Renal cortex interstitium (tissue), 15 donors: ENCODE data around the gene KIF16B. TPM values are rescaled to one million over a fixed set of nuclear protein-coding genes. Genes with fewer than 3 reads are reported as not detected.

Experiments used
- DNase-seq, 11 donors: peaks; one replicate each; pipeline ENCODE4 v3.0.0-alpha.2; 2013; ENCODE audit warnings: low read depth in 9 of 11, low spot score in 4 of 11; ENCODE audit errors: extremely low read depth in 1 of 11
- long read RNA-seq, 16 experiments: transcript quantifications; one replicate each; lab custom pipeline, GENCODE V29; 2026
- polyA plus RNA-seq, 3 donors: library from polyadenylated mRNA; unstranded; fragments of 120-200 nt; gene quantifications; one replicate each; pipeline ENCODE4 v1.2.1, GENCODE V29; 2013; ENCODE audit not compliant: insufficient read length in 3 of 3

The KIF16B gene, protein sequence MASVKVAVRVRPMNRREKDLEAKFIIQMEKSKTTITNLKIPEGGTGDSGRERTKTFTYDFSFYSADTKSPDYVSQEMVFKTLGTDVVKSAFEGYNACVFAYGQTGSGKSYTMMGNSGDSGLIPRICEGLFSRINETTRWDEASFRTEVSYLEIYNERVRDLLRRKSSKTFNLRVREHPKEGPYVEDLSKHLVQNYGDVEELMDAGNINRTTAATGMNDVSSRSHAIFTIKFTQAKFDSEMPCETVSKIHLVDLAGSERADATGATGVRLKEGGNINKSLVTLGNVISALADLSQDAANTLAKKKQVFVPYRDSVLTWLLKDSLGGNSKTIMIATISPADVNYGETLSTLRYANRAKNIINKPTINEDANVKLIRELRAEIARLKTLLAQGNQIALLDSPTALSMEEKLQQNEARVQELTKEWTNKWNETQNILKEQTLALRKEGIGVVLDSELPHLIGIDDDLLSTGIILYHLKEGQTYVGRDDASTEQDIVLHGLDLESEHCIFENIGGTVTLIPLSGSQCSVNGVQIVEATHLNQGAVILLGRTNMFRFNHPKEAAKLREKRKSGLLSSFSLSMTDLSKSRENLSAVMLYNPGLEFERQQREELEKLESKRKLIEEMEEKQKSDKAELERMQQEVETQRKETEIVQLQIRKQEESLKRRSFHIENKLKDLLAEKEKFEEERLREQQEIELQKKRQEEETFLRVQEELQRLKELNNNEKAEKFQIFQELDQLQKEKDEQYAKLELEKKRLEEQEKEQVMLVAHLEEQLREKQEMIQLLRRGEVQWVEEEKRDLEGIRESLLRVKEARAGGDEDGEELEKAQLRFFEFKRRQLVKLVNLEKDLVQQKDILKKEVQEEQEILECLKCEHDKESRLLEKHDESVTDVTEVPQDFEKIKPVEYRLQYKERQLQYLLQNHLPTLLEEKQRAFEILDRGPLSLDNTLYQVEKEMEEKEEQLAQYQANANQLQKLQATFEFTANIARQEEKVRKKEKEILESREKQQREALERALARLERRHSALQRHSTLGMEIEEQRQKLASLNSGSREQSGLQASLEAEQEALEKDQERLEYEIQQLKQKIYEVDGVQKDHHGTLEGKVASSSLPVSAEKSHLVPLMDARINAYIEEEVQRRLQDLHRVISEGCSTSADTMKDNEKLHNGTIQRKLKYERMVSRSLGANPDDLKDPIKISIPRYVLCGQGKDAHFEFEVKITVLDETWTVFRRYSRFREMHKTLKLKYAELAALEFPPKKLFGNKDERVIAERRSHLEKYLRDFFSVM (N-terminal part only)
- polyA plus RNA-seq = 10 to 100 TPM; 21.7 to 24.2 (median 22.8) TPM
- long read RNA-seq, donor 1 = 0 reads
- long read RNA-seq, donor 2 = 0 reads
- long read RNA-seq, donor 3, partial matches to known transcripts = 14 of 14 reads
- long read RNA-seq, donor 3, other reads (novel, unspliced or antisense) = 0 of 14 reads
- long read RNA-seq, donor 4 = 0 reads
- long read RNA-seq, donor 5, partial matches to known transcripts = 9 of 9 reads
- long read RNA-seq, donor 5, other reads (novel, unspliced or antisense) = 0 of 9 reads
- long read RNA-seq, donor 6 = 0 reads
- long read RNA-seq, donor 7 = 0 reads
- long read RNA-seq, donor 8 = 0 reads
- long read RNA-seq, donor 9, full-length matches to known transcripts = 1 of 1 reads
- long read RNA-seq, donor 9, partial matches to known transcripts = 0 of 1 reads
- long read RNA-seq, donor 9, other reads (novel, unspliced or antisense) = 0 of 1 reads
- long read RNA-seq, donor 10, full-length matches to known transcripts = 1 of 1 reads
- long read RNA-seq, donor 10, partial matches to known transcripts = 0 of 1 reads
- long read RNA-seq, donor 10, other reads (novel, unspliced or antisense) = 0 of 1 reads
- long read RNA-seq, donor 11 = 0 reads
- long read RNA-seq, donor 12 = 0 reads
- long read RNA-seq, donor 13 = 0 reads
- long read RNA-seq, donor 14 = 0 reads
- long read RNA-seq, donor 15 = 0 reads
- long read RNA-seq, donor 16, partial matches to known transcripts = 11 of 11 reads
- long read RNA-seq, donor 16, other reads (novel, unspliced or antisense) = 0 of 11 reads

DNA sequence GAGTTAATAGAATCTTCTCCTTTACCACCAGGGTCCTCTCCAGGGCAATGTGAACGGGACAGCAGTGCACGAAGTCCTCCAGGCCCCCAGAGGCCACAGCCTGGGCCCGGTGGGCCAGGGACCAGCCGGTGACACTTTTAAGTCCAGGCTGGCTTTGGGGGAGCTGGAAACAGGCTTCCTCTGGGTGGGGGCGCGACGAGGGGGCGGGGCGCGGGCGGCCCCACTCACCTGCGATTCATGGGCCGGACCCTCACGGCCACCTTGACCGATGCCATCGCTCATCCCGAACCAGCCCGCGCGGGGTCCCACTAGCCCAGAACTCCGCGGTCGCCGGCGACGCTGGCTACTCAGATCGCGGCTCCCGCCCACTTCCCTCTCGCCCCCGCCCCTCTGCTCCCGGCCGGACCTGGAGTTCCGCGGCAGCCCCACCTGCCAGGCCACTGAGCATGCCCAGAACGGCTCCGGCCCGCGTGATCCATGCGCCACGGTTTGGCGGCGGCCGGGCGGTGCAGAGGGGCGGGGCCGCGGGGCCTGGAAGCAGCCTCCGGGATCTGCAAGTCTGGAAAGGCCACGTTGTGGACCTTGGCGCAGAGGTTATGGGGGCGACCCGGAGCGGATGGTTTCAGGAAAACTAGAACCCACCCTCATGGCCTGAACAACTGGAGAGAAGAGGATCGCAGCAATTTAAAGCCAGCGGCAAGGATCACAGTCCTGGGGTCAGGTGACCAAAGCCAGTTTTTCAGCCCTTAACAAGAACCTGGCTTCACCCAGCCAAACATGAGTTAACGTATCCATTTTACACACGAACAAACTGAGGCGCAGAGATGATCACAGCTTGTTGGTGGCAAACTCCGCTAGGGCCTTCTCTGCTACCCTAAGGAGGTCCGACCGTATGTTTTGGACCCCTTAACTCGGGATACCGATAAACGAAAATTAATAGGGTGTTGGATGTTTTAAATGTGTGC, at the start of gene KIF16B:
TSS of gene KIF16B (minus strand) at position 448 of the 965 bp plus-strand sequence. CDS start at position 275, 173 bp downstream.
- DNase-seq = peak; percentile 59 to 89 (median 80)

DNA sequence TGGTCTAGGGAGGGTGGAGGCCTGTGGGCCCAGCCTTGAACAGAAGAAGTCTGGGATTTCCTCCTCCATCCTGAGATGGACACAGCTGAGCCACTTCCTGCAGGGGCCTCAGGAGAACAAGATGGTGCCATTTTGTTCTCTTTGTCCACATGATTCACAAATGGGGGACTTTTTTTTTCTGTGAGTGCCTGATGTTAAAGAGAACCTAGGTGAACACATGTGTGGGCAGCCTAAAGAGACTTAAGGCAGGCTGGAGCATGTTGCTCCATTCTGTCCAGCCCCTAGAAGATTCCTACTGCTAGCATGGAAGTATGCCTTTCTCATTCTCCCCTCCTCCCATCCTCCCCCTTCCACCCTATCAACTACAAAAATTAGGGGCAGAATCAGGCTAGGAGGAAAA, 49.3 kb upstream of the KIF16B start:
- no peak for DNase-seq

DNA sequence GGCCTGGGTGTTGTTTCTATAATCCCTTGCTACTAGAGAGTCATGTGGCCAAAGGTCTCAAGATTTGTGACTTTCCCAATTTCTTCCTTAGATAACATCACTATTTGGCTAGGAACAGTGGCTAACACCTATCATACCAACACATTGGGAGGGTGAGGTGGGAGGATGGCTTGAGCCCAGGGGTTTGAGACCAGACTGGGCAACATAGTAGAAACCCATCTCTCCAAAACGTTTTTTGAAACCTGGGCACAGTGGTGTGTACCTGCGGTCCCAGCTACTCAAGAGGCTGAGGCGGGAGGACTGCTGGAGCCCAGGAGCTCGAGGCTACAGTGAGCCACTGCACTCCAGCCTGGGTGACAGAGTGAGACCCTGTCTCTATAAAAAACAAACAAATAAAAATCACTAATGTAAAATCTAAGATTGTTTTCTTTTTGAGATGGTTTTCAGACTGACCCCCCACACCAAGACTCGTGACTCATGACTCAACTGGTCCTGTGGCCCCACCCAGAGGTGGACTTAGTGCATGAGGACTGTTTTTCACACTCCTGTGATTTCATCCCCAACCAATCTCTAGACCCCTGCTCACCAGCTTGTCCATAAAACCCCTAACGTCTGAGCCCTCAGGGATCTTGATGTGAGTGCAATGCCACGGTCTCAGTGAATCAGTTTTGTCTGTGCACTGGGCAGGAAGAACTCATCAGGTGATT, 48.3 kb upstream of the KIF16B start:
- no peak for DNase-seq

DNA sequence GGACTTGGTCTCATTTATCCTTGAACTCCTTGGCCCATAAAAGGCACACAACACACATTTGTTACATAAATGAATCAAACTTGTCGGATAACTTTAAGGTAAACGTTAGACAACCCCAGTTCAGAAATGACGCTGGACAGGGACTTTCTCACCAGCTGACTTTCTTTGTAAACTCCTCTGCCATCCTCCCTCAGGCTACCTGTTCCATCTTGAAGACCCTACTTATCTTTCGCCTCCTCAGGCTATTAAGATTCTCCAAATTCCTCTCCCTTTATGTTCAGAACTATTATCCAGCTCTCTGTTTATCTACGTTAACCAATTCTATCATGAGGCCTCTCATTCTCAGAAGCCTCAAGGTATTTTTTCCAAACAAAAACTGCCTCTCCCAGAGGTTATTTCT, 47.7 kb upstream of the KIF16B start:
- DNase-seq = no peak

DNA sequence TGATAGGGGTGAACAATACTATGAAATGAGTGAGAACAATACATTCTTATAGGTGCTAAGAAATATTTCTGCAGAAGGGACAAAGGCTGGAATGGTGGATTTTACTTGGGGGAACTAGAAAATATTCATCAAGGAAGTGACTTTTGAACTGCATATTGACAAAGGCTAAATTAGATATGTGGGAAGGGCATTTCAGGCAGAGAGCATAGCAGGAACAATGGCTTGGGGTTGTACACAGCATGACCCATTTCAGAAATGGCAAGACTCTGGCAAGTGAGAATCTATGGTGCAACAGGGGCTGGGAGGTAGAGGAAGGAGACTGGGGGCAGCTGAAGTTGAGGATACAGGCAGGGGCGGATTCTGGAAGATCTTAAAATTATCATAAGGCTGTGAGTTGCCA, 46.7 kb upstream of the KIF16B start:
- no peak for DNase-seq

DNA sequence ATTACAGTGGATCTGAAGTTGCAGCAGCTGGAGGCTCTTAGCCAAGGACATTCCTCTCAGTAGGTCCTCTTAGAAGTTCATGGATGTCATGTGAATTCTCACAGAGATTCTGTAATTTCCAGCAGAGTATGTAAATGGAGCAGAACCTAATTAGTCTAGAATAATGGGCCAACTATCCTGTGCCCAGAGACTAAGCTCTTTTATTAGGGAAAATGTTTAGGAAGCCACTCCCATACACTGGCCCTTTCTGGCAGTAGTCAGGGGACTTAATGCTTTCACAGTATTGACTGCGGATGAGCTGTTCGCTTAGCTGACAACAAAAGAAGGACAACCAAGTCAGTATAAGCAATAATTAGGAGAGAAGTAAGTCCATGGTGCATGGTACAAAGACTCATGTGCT, 43.8 kb upstream of the KIF16B start:
- DNase-seq = no peak

DNA sequence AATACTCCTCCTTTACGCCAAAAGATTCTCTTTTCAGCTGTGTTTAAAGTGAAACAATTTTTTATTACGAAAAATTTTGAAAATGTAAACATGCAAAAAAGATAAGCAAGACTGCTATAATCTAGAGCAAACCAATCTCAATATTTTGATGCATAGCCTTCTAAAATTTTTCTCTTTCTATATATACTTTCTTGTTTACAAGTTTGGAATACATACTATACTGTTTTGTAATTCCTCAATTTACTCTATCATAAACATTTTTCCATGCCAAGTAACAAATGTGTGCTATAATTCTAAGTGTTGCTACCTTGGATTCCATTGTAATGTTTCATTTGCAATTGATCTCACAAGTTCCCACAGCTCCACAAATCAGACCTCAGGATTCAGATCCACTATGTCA, 43.1 kb upstream of the KIF16B start:
- DNase-seq = no peak

DNA sequence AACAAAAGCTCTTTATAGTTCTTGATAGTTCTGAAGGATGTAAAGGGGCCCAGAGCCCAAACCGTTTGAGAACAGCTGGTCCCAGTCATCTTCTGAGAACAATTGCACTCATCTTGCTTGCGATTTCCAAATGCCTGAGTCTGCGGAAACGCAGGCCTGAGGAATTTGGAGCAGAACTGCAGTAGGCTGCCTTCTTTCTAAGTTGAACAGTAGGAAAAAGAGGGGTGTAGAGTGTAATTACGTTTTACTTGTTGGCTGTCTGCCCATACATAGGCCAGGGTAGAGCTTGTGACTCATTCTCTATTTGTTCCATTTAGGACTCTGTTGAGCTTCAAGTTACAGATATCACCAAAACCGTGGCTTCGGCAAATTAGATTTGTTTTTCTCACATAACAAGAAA, 42.0 kb upstream of the KIF16B start:
- peak in 8 of 11 donors; percentile 32 to 79 (median 57) for DNase-seq

DNA sequence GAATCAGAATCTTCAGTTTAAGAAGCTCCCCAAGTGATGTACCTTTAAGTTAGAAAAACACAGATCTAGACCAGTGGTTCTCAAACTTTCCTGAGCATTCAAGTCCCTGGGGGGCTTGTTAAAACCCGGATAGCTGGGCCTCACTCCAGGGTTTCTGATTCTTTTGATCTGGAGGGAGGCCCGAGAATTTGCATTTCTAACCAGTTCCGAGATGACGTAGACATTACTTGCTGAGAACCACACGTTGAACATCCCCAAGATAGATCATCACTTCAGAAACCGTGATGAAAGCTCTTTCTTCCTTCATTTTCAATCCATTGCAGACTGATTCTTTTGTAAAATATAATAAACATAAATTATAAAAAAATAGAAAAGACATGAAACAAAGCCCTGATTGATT, 40.7 kb upstream of the KIF16B start:
- no peak for DNase-seq

DNA sequence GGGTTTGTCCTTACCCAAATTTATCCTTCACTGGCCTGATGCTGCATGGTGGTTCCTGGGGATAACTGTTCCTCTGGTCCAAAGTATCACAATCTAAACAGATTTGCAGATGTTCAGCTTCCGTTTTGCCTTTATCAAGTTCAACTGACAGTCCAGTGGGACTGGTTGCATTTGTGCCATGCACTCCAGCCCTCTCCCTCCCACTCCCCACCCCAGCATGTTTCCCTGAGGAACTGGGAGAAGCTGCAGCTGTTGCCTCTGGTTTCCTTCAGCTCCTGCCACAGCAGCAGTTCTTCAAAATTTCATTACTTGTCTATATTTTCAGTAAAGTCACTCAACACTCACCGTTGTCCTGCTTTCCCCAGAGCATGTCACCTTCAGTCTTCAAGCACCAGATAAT, 39.5 kb upstream of the KIF16B start:
- no peak for DNase-seq

DNA sequence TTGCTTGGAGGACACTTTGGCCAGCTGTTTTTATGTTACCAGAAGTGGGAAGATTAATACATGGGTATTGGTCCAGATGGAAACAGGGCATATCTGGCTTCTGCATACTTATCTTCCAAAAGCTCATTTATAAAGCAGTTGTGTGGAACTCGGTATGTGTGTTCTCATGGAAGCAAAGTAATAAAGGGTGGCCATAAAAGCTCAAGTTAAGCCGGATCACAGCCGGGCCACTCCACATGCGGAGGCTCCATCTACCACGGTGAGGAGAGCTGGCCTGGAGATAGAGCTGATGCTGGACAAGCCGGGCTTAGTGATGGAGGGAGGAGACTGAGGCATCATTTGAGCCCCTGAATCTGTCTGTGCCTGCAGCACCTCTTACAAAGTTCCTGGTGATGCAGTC, 38.6 kb upstream of the KIF16B start:
- DNase-seq = no peak

DNA sequence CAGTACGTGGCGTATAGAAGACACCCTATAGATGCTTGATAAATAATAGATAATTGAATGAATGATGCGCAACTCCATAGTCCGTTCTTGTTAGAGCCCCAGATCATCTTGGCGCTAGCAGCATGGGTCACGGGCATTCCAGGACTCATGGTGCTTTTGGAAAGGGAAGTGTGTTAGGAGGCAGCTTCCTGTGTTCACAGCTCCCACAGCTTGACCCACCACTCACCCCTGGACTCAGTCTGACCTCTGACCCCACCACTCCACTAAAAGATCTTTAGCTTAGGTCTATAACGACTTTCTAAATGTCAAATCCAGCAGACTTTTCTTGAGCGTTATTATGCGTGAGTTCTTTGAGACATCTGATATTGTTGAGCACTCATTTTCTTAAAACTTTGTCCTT, 35.8 kb upstream of the KIF16B start:
- DNase-seq = no peak

DNA sequence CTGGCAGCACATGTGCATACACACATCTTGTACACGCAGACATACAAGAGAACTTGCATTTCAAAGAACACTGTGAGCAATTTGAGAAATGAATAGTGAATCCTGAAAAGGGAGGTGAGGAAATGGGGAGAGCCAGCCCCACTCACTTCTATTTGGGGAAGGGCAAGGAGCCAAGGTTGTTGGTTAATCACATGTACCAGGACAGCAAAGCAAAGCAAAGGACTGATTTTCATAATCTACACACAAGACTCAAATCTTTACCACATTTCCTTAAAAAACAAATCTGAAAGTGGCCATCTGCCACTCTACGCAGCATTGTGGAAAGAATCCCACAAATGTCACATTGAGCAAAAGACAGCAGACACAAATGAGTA, 35.0 kb upstream of the KIF16B start:
- no peak for DNase-seq

DNA sequence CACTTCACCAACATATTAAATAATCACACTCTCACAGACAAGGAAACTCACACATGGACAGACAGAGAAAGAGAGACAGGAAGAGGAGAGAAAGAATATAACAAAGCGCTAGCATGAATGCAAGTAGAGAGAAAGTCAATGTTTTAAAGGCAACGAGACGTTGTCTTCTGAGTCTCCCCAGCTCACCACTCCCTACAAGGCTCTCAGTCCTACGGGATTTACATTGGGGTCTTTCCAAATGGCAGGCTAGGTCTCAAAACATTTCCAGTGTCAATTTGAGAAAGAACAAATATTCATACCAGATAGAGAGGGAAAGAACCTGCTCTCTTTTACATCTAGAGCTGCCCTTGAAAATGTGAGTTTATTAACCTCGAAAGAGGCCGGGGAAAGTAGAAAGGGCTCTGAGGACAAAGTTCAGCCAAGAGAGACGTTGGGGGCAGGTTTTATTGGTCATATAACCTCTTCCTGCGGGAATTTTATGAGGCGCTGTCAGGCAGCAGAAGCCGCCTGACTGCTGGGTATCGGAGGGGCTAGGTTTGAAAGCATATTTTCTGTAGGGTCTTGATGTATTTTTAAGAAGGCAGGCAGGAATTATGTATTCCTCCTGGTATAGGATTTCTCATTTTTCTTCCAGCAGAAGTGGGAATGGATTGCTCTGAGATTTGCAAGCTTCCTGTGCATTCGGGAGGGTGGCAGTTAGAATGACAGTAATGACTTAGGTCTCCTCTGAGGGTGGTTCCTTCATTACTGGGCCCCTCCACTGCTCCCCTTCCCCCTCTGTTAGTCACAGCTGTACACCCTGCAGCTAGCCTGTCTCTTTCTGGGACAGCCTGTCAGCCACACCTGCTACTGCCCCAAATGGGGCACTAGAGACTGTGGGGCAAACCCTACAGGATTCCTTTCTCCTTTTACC, 34.4 kb upstream of the KIF16B start:
- DNase-seq = peak in 6 of 11 donors; percentile 13 to 54 (median 30)

DNA sequence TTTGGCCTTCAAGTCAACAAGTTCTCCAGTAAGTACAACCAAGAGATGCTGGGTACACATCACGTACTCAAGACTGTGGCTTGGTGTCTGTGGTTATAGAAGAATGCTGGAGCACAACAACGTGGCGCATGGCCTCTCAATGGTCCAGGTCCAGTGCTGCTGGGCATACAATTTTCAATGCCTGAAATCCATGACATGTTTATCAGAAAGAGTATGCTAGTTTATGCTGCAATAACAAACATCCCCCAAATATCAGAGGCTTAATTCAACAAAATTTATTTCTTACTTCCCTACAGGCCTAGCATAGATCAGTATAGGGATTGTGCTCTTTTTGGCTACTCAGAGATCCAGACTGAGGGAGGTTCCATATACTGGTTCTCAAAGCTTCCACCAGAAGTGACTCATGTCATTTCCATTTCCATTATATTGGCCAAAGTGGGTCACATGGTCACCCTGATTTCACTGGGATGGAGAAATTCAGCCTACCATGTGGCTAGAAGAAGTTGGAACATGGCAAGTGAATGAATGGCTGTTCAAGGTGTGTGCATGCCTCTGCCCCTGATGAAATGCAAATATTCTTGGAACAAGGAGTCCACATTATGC, 33.3 kb upstream of the KIF16B start:
- DNase-seq = no peak
